HG03342 (cell line): ENCODE results near the gene NUP188.

ENCODE experiments used
- ATAC-seq: cut with Tn5 transposase; IDR thresholded peaks from one replicate; pipeline ENCODE4 v1.9.1; 2021; ENCODE audit warnings: mild to moderate bottlenecking, moderate library complexity; ENCODE audit not compliant: unreplicated experiment

Gene NUP188, protein sequence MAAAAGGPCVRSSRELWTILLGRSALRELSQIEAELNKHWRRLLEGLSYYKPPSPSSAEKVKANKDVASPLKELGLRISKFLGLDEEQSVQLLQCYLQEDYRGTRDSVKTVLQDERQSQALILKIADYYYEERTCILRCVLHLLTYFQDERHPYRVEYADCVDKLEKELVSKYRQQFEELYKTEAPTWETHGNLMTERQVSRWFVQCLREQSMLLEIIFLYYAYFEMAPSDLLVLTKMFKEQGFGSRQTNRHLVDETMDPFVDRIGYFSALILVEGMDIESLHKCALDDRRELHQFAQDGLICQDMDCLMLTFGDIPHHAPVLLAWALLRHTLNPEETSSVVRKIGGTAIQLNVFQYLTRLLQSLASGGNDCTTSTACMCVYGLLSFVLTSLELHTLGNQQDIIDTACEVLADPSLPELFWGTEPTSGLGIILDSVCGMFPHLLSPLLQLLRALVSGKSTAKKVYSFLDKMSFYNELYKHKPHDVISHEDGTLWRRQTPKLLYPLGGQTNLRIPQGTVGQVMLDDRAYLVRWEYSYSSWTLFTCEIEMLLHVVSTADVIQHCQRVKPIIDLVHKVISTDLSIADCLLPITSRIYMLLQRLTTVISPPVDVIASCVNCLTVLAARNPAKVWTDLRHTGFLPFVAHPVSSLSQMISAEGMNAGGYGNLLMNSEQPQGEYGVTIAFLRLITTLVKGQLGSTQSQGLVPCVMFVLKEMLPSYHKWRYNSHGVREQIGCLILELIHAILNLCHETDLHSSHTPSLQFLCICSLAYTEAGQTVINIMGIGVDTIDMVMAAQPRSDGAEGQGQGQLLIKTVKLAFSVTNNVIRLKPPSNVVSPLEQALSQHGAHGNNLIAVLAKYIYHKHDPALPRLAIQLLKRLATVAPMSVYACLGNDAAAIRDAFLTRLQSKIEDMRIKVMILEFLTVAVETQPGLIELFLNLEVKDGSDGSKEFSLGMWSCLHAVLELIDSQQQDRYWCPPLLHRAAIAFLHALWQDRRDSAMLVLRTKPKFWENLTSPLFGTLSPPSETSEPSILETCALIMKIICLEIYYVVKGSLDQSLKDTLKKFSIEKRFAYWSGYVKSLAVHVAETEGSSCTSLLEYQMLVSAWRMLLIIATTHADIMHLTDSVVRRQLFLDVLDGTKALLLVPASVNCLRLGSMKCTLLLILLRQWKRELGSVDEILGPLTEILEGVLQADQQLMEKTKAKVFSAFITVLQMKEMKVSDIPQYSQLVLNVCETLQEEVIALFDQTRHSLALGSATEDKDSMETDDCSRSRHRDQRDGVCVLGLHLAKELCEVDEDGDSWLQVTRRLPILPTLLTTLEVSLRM (N-terminal part only)

DNA sequence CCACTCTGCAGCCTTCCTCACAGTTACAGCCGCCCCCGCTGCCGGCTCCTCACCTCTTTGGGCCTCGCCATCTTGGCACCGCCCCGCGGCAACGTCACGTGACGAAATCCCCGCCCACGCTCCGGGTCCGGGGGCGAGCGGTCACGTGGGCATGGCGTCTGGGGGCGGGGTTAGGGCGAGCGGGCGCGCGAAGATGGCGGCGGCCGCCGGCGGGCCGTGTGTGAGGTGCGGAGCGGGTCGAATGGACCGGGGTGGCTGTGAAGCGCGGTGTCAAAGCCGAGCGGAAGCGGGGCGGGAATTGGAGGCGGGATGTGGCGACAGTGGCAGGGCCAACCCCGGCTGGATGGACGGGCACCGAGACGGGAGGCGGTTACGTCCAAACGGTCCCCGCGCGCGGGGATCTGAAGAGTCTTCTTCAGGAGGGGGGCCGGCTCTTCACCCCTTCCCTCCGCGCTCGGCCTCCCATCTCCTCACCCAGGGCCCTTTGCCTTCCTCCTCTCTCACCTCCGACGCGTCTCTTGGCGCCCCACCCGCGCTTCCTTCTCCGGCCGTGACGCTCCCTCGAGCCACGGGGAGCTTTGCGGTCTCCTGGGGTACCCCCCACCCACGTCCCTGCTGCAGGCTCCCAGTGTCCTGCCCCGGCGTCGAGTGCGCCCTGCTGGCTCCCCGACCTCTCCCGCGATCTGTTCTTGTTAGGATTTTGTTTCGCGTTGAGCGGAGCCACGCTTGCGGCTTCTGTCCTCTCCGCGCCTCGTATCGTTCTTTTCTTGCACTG lies at the start of gene NUP188, which contains the start of gene DOLK:
TSS of gene NUP188 (plus strand) at position 173 of the 775 bp plus-strand sequence. CDS start at position 194, 21 bp downstream.
TSS of gene DOLK (minus strand) at position 77 of the 775 bp plus-strand sequence. CDS start 300 bp downstream, outside the sequence.
- peak; percentile 77 for ATAC-seq

DNA sequence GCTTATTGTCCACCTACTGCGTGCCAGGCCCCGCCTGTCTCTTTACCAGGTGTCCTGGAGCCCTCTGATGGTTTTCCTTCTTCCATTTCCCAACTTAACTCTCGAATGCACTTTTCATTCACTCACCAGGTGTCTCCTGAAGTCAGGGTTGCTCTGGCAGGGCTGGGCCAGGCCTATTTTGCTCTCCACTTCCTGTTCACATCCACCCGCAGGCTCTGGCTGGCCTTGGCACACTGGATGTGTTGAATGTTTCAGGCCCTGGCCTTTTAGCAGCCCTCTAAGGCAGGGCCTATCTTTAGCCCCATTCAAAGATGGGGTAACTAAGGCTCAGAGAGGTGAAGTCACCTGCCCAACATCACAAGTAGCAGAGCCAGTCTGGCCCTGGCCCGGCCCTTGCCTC lies 49.1 kb upstream of the NUP188 start:
- no peak for ATAC-seq

GRCh38 chr9:128898845-128899565 lies 48.5 kb upstream of the NUP188 start:
- ATAC-seq = no peak

GRCh38 chr9:128899566-128900322 lies 47.8 kb upstream of the NUP188 start:
- ATAC-seq = no peak

DNA sequence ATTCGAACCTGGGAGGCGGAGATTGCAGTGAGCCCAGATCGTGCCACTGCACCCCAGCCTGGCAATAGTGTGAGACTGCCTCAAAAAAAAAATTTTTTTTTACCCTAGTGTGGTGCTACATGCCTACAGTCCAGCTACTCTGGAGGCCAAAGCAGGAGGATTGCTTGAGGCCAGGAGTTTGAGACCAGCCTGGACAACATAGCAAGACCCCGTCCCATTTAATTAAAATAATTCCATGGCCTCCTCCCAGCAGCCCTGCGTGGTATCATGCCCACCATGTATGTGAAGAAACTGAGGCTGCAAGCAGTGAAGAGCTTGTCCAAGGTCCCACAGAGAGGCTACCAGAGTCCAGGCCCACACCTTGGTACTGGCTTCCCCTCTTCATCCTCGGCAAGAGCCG lies 46.1 kb upstream of the NUP188 start:
- no peak for ATAC-seq

GRCh38 chr9:128901822-128902221 lies 45.7 kb upstream of the NUP188 start:
- ATAC-seq = no peak

GRCh38 chr9:128902351-128903078 lies 45.0 kb upstream of the NUP188 start:
- peak; percentile 83 for ATAC-seq

GRCh38 chr9:128903079-128903461 lies 44.4 kb upstream of the NUP188 start:
- no peak for ATAC-seq

GRCh38 chr9:128903871-128904620 lies 43.5 kb upstream of the NUP188 start:
- no peak for ATAC-seq

DNA sequence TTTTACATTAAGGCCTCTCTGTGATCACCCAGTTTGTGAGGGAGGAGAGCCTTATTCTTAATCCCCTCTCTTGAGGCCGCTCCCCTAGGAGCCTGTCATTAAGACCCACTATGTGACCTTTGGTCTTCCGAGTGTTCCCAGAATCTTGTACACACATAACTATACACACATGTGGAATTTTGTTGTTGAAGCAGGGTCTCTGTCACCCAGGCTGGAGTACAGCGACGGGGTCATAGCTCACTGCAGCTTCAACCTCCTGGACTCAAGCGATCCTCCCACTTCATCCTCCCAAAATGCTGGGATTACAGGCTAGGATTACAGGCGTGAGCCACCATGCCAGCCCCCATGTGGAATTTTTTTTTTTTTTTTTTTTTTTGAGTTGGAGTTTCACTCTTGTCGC lies 41.5 kb upstream of the NUP188 start:
- no peak for ATAC-seq

DNA sequence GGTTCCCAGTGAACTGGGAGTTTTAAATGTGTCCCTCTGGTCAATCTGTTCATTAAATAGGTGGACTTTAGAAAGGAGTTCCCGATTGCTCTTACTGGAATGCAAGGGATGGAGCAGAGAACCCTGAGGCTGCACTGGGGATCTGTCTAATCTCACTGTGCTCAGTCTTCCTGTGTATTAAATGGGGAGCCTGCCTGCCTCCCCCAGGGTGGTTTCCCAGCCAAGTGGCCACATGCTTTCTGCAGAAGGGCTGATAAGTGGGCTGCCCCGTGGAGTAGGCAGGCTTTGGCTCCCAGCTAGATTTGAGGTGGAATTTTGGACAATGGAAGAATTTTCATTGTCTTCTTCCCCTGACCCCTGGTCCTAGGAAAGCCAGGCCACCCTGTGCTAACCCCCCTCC lies 40.8 kb upstream of the NUP188 start:
- ATAC-seq = no peak

DNA sequence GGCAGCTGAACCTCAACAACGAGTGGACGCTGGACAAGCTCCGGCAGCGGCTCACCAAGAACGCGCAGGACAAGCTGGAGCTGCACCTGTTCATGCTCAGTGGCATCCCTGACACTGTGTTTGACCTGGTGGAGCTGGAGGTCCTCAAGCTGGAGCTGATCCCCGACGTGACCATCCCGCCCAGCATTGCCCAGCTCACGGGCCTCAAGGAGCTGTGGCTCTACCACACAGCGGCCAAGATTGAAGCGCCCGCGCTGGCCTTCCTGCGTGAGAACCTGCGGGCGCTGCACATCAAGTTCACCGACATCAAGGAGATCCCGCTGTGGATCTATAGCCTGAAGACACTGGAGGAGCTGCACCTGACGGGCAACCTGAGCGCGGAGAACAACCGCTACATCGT lies 39.1 kb upstream of the NUP188 start:
- ATAC-seq = no peak

GRCh38 chr9:128909859-128910258 lies 37.6 kb upstream of the NUP188 start:
- no peak for ATAC-seq

- ATAC-seq = no peak
These were observed 36.6 kb upstream of the NUP188 start for GRCh38 chr9:128910906-128911305.

- ATAC-seq = no peak
These were observed 35.9 kb upstream of the NUP188 start for GRCh38 chr9:128911529-128912035.

DNA sequence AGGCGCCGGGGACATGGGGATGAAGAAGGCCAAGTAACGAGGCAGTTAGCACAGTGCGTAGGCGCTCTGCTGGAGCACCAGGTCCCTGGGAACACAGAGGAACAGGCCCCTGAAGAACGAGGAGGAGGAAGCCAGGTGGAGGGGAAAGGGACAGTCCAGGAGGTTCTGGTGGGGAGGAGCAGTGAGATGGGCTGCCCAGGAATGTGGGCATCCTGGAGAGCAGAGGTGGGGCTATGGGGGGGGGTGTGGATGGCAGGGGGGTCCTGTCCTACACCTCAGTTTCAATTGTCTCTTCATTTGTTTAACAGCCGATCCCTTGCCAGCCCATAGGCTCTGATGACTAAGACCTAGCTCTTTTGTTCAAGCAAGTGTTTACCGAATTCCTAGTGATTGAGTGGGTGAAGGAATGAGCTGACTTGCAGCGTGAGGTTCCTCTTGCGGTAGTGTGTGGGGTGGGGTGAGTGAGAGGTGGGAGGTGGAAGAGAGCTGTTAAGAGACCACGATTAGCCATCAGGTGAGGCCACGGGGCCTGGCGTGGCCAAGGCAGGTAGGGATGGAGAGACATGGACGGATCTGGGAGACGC lies 35.1 kb upstream of the NUP188 start:
- no peak for ATAC-seq
